ENCODE results near the gene DUOX1.

Gene DUOX1

DNA sequence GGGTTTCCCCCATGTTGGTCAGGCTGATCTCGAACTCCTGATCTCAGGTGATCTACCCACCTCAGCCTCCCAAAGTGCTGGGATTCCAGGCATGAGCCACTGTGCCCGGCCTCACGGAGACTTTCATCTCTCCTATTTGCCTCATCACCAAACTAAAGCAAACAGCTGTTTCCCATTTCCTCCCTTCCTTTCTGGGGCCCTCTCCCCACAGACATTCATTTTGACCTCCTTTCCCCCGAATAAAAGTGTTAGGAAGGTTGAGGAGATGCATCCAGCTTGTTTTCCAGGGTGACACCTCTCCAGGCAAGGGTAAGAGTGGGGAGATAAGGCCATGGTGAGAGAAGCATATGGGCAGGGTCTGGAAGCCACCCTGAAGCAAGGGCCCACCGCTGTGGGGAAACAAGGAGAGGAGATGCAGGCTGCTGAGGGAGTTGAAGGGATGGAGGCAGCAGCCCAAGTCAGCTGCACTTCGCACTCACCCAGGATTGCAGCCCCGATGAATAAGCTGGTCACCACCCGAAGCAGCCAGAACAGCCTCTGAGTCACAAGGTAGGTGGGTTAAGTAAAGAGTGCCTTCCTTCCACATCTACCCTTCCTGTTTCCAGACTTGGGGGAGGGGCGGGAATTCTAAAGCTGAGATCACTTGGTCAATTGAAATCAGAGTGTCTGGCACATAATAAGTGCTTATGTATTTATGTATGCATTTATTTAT lies 7.9 kb upstream of the DUOX1 start:
- H3K4me2 ChIP-seq (ENCODE audit: insufficient read depth, low read length), result no peak overlapping the region
- TF ChIP-seq EZH2 (IDR thresholded peaks at IDR 0.05; ENCODE audit: borderline replicate concordance, low read depth, low read length, severe bottlenecking), result no peak
- TF ChIP-seq, protein P1, sequence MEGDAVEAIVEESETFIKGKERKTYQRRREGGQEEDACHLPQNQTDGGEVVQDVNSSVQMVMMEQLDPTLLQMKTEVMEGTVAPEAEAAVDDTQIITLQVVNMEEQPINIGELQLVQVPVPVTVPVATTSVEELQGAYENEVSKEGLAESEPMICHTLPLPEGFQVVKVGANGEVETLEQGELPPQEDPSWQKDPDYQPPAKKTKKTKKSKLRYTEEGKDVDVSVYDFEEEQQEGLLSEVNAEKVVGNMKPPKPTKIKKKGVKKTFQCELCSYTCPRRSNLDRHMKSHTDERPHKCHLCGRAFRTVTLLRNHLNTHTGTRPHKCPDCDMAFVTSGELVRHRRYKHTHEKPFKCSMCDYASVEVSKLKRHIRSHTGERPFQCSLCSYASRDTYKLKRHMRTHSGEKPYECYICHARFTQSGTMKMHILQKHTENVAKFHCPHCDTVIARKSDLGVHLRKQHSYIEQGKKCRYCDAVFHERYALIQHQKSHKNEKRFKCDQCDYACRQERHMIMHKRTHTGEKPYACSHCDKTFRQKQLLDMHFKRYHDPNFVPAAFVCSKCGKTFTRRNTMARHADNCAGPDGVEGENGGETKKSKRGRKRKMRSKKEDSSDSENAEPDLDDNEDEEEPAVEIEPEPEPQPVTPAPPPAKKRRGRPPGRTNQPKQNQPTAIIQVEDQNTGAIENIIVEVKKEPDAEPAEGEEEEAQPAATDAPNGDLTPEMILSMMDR (IDR thresholded peaks at IDR 0.05; ENCODE audit: borderline replicate concordance, extremely low read depth, low read length, poor library complexity, severe bottlenecking), result no peak
- no peak for ATAC-seq (ENCODE audit: insufficient read depth, low read depth)
- no peak overlapping the region for H3K27ac ChIP-seq (ENCODE audit: low read length)
- no peaks in the 10 kb centered on the region for H3K79me2 ChIP-seq (ENCODE audit: insufficient read depth, low read length)
- no peak overlapping the region for H3K4me3 ChIP-seq (ENCODE audit: low read depth in 1 of 2, low read length in 2 of 2)
- no peaks in the 10 kb centered on the region for H3K36me3 ChIP-seq (ENCODE audit: insufficient read depth, low read length)
- H3K4me1 ChIP-seq (ENCODE audit: insufficient read depth, low read length), result peaks cover 3% of the 10 kb centered on the region; the same call in 1 of the 2 replicates
- no peak for DNase-seq
- no peak overlapping the region for H2AFZ ChIP-seq (ENCODE audit: low read depth, low read length)
- no peaks in the 10 kb centered on the region for H3K9me3 ChIP-seq (ENCODE audit: insufficient read depth, low read length, severe bottlenecking)
- H3K9ac ChIP-seq (ENCODE audit: low read depth, low read length), result no peak overlapping the region
- peaks cover 8% of the 10 kb centered on the region for H3K27me3 ChIP-seq (ENCODE audit: insufficient read depth, low read length, poor library complexity)
- H4K20me1 ChIP-seq (ENCODE audit: insufficient read depth, low read length), result no peaks in the 10 kb centered on the region

DNA sequence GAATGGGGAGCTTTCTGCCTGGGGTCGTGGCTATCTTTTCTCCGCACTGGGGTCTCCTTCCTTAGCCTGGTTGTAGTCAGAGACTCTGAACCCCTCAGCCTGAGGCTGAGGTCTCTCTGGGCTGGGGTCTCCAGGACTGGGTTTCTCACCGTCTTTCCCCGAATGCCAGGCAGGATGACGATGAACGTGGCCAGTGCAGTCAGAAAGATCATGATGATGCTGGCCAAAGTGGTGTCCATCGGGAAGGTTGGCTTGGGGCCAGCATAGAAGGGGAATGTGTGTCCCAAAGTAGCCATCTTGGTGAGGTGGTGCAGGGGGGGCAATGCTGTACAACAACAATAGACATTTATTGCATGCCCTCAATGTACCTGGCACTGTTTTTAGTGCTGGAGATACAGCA lies 7.1 kb upstream of the DUOX1 start:
- Histone ChIP-seq H3K9me3 (ENCODE audit: insufficient read depth, low read length, severe bottlenecking) (no peaks in the 10 kb centered on the region), H3K4me2 (ENCODE audit: insufficient read depth, low read length) (no peak overlapping the region), H3K27ac (ENCODE audit: low read length) (no peak overlapping the region), H3K4me1 (ENCODE audit: insufficient read depth, low read length) (peaks cover 2% of the 10 kb centered on the region; the same call in 1 of the 2 replicates), H3K4me3 (ENCODE audit: low read depth in 1 of 2, low read length in 2 of 2) (no peak overlapping the region), H3K9ac (ENCODE audit: low read depth, low read length) (no peak overlapping the region), H3K36me3 (ENCODE audit: insufficient read depth, low read length) (no peaks in the 10 kb centered on the region), H4K20me1 (ENCODE audit: insufficient read depth, low read length) (no peaks in the 10 kb centered on the region), H3K79me2 (ENCODE audit: insufficient read depth, low read length) (no peaks in the 10 kb centered on the region), H2AFZ (ENCODE audit: low read depth, low read length) (no peak overlapping the region), H3K27me3 (ENCODE audit: insufficient read depth, low read length, poor library complexity) (peaks cover 8% of the 10 kb centered on the region)
- DNase-seq (no peak), ATAC-seq (ENCODE audit: insufficient read depth, low read depth) (no peak)
- no peak for TF ChIP-seq EZH2 (IDR thresholded peaks at IDR 0.05; ENCODE audit: borderline replicate concordance, low read depth, low read length, severe bottlenecking)
- TF ChIP-seq, protein P1 (IDR thresholded peaks at IDR 0.05; ENCODE audit: borderline replicate concordance, extremely low read depth, low read length, poor library complexity, severe bottlenecking), result no peak

DNA sequence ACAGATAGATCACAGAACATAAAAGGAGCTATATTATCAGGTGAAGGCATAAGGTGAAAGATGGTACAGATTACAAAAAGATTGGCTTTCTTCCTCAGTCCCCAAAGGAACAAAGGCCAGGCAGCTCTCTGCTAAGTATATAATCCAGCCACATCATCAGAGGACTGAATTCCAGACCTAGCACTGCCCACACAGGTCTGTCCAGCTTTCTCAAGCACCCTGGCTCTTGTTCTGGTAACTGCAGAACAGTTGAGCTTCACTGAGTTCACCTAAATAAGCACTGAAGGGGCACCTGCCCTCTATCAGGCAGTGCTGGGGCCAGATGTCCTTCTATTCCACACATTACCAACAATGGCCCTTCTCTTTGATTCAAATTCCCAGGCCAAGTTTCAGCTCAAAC lies 6.4 kb upstream of the DUOX1 start:
- H3K27ac ChIP-seq (ENCODE audit: low read length), result no peak overlapping the region
- H2AFZ ChIP-seq (ENCODE audit: low read depth, low read length), result no peak overlapping the region
- no peak for TF ChIP-seq EZH2 (IDR thresholded peaks at IDR 0.05; ENCODE audit: borderline replicate concordance, low read depth, low read length, severe bottlenecking)
- TF ChIP-seq, protein P1 (IDR thresholded peaks at IDR 0.05; ENCODE audit: borderline replicate concordance, extremely low read depth, low read length, poor library complexity, severe bottlenecking), result no peak
- no peak for DNase-seq
- no peak overlapping the region for H3K4me3 ChIP-seq (ENCODE audit: low read depth in 1 of 2, low read length in 2 of 2)
- no peaks in the 10 kb centered on the region; the same call in 1 of the 2 replicates for H4K20me1 ChIP-seq (ENCODE audit: insufficient read depth, low read length)
- no peaks in the 10 kb centered on the region for H3K9me3 ChIP-seq (ENCODE audit: insufficient read depth, low read length, severe bottlenecking)
- peaks cover 8% of the 10 kb centered on the region for H3K27me3 ChIP-seq (ENCODE audit: insufficient read depth, low read length, poor library complexity)
- H3K79me2 ChIP-seq (ENCODE audit: insufficient read depth, low read length), result no peaks in the 10 kb centered on the region
- H3K36me3 ChIP-seq (ENCODE audit: insufficient read depth, low read length), result no peaks in the 10 kb centered on the region
- H3K4me1 ChIP-seq (ENCODE audit: insufficient read depth, low read length), result no peaks in the 10 kb centered on the region
- H3K4me2 ChIP-seq (ENCODE audit: insufficient read depth, low read length), result no peak overlapping the region
- H3K9ac ChIP-seq (ENCODE audit: low read depth, low read length), result no peak overlapping the region
- ATAC-seq (ENCODE audit: insufficient read depth, low read depth), result no peak
